HG03565 (cell line): ENCODE data around the gene CCS.
"Not testable (repeated sequence)": the region's sequence is repeated elsewhere in the genome, so short reads cannot be mapped to it uniquely, and the experiment has no call there.

Experiments used
- ATAC-seq: cut with Tn5 transposase; IDR thresholded peaks from one replicate; pipeline ENCODE4 v1.9.1; 2021; ENCODE audit warnings: mild to moderate bottlenecking, moderate library complexity; ENCODE audit not compliant: unreplicated experiment

The CCS gene

DNA sequence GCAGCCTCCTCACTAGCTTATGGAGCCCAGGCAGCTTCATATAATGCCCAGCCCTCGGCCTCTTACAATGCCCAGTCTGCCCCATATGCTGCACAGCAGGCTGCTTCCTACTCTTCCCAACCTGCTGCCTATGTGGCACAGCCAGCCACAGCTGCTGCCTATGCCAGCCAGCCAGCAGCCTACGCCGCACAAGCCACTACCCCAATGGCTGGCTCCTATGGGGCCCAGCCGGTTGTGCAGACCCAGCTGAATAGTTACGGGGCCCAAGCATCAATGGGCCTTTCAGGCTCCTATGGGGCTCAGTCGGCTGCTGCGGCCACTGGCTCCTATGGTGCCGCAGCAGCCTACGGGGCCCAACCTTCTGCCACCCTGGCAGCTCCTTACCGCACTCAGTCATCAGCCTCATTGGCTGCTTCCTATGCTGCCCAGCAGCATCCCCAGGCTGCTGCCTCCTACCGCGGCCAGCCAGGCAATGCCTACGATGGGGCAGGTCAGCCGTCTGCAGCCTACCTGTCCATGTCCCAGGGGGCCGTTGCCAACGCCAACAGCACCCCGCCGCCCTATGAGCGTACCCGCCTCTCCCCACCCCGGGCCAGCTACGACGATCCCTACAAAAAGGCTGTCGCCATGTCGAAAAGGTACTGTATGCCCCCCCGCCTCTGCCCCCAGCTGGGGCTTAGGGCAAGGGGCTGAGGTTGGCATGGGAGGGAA, 32.2 kb downstream of the CCS start:
- no peak for ATAC-seq

DNA sequence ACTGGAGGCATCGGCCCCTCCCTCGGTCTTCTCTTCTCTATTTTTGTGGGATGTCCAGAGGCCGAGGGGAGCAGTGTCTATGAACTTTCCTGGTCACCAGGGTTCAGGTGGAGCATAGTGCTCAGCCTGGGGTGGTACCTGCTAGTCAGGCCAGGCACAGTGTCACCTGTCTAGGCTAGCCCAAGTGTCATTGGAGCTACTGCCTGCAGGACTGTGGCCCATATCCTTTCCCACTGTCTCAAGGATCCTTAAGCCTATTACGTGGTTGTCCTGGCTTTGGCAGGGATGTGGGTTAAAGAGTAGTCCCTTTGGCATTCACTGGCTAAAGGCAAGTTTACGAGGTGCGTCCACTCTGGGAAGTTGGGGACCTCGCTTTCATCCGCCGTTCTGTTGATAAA, 32.8 kb downstream of the CCS start:
- no peak for ATAC-seq

DNA sequence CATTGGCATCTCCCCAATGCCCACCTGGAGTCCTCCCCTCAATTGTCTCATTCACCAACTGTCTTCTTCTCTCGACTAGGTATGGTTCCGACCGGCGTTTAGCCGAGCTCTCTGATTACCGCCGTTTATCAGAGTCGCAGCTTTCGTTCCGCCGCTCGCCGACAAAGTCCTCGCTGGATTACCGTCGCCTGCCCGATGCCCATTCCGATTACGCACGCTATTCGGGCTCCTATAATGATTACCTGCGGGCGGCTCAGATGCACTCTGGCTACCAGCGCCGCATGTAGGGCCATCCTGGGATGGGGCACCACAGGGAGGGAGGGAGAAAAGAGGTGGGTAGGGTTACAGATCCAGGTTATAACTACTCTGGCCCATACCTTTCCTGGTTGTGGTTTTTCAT, 33.4 kb downstream of the CCS start:
- no peak for ATAC-seq

DNA sequence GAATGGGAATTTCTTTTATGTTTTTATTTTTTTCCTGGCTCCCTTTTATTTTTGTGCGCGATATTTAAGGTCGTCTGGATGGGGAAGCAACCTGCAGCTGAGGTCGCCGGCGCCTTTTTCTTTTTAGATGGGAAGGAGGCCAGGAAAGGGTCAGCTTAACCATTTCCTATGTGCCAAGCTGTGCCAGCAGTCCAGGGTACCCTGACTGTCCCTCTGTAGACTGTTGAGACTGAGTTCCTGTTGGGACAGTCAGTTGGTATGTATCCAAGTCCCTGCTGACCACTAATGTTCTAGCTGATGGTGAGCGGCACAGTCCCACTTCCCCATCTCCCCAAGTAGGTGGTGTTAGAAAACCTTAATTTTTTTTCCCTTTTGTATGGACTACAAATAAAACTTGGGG, 33.9 kb downstream of the CCS start:
- ATAC-seq: no peak

DNA sequence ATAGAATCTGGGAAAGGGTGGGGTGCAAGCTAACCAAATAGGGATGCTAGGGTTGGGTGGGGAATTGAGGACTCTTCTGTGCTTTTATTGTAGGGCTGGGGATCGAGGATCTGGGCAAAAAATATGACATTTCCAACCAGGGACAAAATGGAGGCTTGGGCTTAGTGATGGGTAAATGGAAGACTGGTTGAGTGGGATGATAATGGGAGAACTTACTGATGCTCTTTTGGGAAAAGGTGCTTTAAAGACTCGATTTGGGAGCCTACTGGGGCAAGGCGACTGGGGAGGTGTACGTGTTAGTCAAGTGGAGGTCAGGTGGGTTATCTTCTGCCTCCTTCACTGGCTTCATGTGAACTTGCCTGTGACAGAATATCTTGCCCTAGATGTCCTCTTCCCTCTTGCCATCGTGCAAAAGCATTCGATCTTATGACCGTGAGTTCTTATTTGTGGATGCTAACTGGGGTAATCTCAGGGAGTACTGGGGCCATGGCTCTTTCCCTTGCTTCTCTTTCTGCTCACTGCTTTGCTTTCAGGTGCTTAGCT, 35.1 kb downstream of the CCS start:
- ATAC-seq: no peak

DNA sequence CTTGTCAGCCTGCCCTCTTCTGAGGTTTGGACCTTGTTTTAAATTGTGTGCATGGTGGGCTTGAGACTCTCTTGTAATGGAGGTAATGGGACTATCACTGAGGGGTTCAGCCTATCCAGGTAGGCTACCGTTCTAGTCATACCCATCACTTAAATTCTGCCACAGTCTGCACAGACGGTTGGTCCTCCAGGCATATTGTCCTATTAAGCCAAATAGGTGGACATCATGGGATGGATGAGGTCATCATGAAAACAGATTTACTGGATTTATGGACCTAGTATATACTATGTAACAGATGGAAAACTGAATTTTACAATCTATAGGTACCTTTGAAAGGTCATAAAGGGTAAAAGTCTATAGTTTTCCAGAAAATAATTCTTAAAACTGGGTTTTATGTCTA, 36.4 kb downstream of the CCS start:
- ATAC-seq: no peak

DNA sequence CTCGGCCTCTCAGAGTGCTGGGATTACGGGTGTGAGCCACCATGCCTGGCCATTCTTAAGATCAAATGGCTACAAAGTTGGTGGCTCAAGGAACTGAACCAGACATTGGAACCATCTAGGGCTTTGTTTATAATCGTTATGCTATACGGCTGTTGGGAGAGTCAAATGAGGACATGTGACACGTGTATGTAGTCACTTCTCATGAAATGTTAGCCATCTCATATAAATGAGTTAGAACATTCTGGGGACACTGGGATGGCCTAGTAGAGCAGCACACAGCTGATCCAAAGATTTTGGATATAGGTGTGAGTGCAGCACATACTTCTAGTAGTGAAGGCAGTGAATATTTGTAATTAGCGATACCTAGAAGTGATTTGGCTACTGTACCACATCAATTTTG, 38.9 kb downstream of the CCS start:
- ATAC-seq: no peak

DNA sequence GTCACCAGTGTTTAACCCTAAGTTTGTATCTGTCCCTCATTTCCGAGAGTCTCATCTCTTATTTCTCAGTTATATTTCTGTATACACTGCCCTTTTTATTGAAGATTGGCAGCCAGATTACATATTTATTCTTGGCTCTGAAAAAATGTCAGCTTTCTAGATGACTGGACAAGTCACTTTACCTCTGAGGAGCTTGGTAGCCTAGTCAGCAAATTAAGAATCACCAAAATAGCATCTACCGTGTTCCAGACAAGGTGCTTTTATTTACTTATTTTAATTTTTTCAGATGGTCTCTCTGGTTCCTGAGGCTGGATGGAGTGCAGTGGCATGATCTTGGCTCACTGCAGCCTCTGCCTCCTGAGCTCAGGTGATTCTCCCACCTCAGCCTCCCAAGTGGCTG, 40.0 kb downstream of the CCS start:
- ATAC-seq: no peak

DNA sequence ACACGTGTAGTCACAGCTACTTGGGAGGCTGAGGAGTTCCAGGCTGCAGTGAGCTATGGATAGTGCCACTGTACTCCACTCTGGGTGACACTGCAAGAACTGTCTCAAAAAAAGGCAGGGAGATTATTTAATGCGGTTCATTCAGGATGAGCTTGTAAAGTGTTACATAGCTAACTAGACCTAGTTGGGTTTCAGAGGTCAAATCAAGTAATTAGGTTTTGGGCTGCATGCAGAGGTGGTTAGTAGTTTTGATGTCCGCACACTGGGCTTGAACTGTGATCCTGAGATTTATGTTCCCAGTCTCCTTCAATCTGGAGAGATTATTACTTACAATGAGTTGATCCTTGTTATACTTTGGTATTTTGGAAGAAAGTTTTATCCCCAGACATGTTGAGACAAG, 43.4 kb downstream of the CCS start:
- no peak for ATAC-seq

DNA sequence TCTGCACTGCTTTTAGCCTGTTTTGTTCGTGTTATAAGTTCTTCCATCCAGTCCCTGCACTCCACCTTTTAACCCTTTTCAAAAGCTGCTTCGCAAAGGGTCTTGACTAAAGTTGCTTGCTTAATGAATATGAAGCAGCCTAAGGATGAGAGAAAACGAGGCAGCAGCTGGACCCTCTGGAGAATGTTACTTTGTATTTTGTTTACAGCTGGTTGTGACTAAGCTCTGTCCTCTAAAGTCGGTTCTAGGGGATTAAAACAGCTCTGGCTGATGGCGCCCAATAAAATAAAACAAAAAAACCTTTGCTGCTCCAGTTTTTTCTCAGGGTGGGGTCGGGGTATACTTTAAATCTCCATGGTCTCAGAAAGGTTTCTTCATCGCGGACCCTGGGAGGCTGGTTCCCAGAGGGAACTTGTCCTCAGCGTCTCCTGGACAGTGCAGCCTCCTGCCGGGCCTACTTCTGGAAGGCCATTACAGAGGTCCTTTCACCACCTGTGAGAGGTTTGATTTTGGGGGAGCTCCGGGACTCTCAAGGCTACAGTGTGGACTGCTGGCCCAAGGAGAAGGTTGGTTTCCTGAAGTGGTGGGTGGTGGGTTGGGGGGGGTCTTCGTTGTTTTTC, 44.7 kb downstream of the CCS start:
- ATAC-seq: no peak

DNA sequence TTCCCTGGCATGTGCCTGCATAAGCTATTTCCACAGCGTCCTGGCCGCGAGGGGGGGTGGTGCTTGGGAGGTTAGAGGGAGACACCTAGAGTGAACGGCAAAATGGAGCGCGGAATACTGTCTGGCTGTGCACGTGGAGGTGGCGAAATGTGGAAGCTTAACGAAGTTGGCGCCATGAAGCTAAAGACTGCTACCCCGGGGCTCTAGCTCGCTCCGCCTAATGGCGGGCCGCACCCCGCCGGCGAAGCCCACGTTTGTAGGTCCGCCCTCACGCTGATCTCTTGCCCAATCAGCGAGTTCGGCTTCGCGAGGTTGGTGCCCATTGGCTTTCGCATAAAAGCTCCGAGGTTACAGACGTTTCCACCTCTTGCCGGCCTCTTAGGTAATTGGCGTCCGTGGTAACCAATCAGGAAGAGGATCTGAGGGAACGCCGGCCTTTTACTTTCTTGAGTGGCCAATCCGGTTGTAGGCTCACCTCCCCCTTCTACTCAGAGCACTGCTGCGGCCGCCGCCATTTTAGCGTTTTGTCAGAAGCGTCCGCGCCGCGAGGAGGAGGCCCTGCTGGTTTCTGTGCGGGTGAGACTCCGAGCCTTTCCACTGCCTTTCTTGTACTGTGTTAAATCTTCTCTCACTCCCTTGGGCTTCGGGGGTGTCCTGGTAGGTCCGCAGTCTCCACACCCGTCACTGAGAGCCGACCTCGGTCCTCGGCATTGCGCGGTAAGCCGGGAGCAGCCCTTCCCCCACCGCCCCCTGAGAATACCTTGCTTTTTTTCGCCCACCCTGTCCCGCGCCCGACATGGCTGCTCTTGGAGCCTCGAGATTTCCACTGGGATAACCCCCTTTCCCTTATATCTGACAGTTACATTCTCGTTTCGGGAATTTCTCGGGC, 45.4 kb downstream of the CCS start, which contains the start of gene RBM4:
Gene RBM4 (plus strand): TSS at position 527 of the 889 bp plus-strand sequence. CDS start 1,009 bp downstream, outside the sequence.
- ATAC-seq: peak; percentile 93

DNA sequence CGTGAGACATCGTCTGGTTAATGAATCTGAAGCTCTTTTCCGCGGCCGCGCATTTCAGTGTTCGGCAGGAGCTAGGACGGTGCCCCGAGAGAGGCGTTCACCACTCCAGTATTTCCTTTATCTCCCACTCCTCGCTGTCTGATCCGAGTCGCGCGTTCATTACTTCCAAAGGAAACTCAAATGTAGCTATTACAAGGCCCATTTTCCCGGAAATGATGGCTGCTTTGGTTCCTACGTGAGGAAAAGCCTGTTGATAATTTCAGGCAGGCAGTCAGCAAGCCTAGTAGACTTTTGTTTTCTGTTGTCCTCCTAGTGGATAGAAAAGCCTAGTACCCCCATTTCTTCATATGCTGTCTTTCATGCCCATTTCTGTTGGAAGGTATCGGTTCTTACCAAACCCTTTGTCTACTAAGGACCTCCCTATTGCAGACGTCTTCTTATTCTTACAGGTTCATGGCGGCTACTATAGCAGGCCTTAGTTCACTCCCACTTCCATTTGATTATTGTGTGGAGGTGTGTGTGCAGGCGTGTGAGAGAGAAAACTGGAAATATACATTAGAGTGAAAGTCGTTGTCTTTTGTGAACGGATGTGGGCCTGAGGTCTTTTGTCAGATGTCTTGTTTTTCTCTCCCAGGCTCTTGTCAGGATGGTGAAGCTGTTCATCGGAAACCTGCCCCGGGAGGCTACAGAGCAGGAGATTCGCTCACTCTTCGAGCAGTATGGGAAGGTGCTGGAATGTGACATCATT, 46.3 kb downstream of the CCS start:
- ATAC-seq: no peak

DNA sequence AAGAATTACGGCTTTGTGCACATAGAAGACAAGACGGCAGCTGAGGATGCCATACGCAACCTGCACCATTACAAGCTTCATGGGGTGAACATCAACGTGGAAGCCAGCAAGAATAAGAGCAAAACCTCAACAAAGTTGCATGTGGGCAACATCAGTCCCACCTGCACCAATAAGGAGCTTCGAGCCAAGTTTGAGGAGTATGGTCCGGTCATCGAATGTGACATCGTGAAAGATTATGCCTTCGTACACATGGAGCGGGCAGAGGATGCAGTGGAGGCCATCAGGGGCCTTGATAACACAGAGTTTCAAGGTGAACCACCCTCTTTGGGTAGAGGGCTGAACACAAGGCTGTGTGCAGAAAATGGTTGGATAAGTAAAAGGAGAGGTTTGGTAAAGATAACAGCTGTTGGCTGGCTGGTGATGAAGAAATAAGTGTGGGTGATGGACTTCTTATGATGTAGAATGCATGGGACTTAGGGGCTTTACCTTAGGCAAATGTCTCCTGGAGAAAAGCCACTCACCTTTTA, 46.9 kb downstream of the CCS start:
- not testable (repeated sequence) for ATAC-seq

DNA sequence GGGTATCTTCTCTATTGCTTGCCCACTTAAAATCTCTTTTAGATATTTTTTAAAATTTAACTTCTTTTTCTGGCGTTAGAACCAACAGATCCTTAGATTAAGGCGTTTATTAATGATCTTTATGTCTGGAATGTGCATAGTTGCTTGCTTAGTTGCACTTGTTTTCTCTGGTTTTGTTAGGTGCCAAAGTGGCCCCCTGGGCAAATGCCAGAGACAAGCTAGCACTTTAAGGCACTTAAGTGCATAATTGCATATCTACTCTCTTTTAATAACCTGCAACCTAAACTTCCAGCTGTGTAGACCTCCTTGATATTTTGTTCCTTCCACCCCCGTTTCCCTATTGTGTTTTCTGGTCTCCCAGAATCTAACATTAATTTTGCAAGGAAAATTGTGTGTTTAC, 48.8 kb downstream of the CCS start:
- no peak for ATAC-seq

DNA sequence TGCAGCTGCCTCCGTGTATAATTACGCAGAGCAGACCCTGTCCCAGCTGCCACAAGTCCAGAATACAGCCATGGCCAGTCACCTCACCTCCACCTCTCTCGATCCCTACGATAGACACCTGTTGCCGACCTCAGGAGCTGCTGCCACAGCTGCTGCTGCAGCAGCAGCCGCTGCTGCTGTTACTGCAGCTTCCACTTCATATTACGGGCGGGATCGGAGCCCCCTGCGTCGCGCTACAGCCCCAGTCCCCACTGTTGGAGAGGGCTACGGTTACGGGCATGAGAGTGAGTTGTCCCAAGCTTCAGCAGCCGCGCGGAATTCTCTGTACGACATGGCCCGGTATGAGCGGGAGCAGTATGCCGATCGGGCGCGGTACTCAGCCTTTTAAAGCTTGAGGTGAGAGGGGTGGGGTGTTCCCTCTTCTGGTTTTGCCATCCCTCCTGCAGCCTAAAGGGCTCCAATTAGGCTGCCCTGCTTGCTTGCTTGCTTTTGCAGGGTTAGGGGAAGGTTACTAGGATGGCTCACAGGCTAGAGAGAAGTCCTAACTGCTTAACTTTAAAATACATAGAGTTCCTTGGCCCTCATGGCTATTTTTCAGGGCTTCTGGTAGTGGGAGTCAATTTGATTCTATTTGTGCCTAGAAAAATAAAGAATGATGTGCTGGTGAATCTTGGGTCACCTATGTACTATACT, 50.9 kb downstream of the CCS start:
- no peak for ATAC-seq

DNA sequence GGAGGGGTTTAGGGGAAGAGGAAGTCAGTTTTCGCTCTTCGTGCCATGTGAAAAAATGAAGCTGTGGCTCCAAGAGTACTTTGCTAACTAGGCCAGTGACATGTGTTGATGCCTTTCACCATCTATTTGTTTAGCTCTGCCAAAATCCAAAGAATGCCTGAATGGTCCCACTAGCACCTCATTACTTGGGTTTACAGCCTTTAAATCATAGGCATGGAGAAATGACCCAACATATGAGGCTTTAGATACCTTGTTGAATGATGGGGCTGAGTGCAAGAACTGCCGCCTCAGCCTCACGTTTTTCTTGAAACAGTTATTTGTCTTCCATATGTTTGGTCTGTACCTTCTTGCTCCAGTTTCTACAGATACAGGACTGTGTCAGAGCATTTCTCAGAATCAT, 53.8 kb downstream of the CCS start:
- no peak for ATAC-seq

DNA sequence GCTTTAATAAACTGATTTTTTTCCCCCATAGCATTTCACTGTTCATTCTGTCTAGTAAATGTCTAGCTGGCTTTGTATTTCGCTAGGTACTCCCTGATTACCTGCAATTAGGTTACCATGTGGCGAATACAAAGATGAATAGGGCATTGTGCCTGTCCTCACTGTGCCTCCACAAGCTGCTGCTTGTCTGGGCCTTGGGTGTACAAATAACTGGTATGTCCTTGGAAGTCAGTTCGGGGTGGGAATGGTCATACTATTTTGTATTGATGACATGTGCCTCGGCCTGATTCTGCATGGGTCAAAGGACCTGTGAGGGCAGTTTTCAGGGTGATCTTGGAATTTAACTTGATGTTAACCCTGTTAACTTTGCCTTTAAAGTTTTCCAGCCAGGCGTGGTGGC, 56.9 kb downstream of the CCS start:
- ATAC-seq: no peak

DNA sequence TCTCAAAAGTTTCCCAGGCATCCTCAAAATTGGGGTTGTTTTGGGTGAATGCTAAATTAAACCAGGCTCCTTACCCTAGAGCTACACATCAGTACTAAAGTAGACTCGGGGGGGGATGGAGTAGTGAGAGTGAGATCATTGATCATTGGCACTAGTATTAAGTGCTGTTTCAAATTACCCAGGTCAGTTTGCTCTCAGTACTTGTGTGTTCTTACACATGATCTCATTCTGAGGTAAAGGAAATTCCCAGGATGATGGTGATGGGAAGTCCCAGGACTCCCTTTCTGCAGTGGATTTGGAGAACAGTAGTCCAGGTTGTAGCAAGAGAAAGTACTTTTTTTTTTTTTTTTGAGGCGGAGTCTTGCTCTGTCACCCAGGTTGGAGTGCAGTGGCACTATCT, 58.0 kb downstream of the CCS start:
- ATAC-seq: no peak

DNA sequence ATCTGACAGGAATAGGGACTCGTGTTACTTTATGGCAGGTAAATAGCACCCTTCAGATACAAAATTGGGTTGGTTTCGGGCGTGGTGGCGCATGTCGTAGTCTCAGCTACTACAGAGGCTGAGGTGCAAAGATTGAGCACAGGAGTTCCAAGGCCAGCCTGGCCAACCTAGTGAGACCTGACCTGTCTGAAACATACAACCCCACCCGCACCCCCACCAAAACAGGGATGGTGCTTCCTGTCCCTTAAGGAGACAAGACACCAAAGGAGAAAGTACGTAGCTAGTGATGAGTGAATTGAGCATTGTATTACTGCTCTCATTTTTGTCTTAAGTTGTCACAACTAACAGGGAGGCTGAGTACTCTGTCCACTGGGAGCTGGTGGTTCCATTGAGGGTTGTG, 59.7 kb downstream of the CCS start:
- ATAC-seq: no peak

DNA sequence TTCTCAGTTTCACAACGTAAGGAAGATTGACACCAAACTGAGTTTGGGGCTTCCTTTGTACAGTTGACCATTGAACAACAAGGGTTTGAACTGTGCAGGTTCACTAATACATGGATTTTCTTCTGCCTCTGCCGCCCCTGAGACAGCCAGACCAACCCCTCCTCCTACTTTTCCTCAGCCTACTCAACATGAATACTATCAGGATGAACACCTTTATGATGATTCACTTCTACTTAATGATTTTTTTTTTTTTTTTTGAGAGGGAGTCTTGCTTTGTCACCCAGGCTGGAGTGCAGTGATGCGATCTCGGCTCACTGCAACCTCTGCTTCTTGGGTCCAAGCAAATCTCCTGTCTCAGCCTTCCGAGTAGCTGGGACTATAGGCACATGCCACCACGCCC, 60.1 kb downstream of the CCS start:
- no peak for ATAC-seq
